Measurements from ENCODE around the gene STAMBP.

The STAMBP gene

DNA sequence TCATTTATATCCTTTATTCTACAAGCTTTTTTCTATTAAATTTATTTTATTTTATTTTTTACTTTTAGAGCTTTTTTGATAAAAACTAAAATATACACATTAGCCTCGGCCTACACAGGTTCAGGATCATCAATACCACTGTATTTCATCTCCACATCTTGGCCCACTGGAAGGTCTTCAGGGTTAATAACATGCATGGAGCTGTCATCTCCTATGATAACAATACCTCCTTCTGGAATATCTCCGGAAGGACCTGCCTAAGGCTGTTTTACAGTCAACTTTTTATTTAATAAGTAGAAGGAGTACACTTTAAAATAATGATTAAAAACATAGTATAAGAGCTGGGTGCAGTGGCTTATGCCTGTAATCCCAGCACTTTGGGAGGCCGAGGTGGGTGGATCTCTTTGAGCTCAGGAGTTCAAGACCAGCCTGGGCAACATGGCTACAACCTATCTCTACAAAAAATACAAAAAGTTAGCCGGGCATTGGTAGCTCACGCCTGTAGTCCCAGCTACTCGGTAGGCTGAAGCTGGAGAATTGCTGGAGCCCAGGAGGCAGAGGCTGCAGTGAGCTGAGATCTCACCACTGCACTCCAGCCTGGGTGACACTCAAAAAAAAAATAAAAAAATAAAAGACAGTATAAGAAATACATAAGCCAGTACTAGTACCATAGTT, 82.2 kb downstream of the STAMBP start:
- H3K36me3 ChIP-seq (ENCODE audit: insufficient read depth, low read length) = no peaks in the 10 kb centered on the region
- no peaks in the 10 kb centered on the region for H4K20me1 ChIP-seq (ENCODE audit: insufficient read depth, low read length, poor library complexity, severe bottlenecking)
- H3K9ac ChIP-seq (ENCODE audit: low read depth, low read length, poor library complexity, severe bottlenecking) = no peak overlapping the region
- no peak overlapping the region for H3K4me3 ChIP-seq (ENCODE audit: low read length, poor library complexity, severe bottlenecking)
- H3K27me3 ChIP-seq (ENCODE audit: insufficient read depth, low read length, poor library complexity, severe bottlenecking) = no peaks in the 10 kb centered on the region
- no peaks in the 10 kb centered on the region for H3K79me2 ChIP-seq (ENCODE audit: insufficient read depth, low read length)
- no peaks in the 10 kb centered on the region for H3F3A ChIP-seq (ENCODE audit: low read depth)
- no peak overlapping the region for H3K4me2 ChIP-seq (ENCODE audit: low read depth, low read length, poor library complexity, severe bottlenecking)
- no peak overlapping the region for H2AFZ ChIP-seq (ENCODE audit: low read length)
- peaks cover 3% of the 10 kb centered on the region for H3K4me1 ChIP-seq (ENCODE audit: insufficient read depth, low read length, poor library complexity, severe bottlenecking)
- TF ChIP-seq, protein P1, sequence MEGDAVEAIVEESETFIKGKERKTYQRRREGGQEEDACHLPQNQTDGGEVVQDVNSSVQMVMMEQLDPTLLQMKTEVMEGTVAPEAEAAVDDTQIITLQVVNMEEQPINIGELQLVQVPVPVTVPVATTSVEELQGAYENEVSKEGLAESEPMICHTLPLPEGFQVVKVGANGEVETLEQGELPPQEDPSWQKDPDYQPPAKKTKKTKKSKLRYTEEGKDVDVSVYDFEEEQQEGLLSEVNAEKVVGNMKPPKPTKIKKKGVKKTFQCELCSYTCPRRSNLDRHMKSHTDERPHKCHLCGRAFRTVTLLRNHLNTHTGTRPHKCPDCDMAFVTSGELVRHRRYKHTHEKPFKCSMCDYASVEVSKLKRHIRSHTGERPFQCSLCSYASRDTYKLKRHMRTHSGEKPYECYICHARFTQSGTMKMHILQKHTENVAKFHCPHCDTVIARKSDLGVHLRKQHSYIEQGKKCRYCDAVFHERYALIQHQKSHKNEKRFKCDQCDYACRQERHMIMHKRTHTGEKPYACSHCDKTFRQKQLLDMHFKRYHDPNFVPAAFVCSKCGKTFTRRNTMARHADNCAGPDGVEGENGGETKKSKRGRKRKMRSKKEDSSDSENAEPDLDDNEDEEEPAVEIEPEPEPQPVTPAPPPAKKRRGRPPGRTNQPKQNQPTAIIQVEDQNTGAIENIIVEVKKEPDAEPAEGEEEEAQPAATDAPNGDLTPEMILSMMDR (conservative IDR thresholded peaks at IDR 0.05; ENCODE audit: low read length) = no peak
- no peak for TF ChIP-seq EZH2phosphoT487 (IDR thresholded peaks at IDR 0.05; ENCODE audit: borderline replicate concordance)
- no peaks in the 10 kb centered on the region for H3K9me2 ChIP-seq (replicated peaks; ENCODE audit: low read depth, low read length)
- no peaks in the 10 kb centered on the region for H3K9me3 ChIP-seq (ENCODE audit: insufficient read depth, low read depth, low read length)

DNA sequence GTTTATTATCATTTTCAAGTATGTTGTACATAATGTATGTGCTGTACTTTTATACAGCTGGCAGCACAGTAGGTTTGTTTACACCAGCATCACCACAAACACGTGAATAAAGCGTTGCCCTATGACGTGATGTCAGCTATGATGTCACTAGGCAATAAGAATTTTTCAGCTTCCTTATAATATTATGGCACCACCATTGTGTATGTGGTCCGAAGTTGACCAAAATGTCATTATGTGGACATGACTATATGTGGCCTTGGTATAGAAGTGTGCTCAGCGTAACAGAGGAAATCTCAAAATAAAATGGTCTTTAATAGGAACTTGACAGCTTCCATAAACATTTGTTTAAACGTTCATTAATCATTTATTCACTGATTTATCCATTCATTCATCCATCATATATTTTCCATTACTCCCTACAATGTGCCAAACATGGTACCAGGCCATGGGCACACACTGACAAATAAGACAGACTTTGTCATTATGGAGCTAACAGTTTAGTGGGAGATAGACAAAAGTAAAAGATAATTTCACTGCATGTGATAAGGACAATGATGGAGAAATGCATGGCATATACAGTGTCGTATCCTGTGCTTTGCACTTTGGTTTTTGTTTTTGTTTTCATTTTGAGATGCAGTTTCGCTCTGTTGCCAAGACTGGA, 82.9 kb downstream of the STAMBP start:
- TF ChIP-seq EZH2phosphoT487 (IDR thresholded peaks at IDR 0.05; ENCODE audit: borderline replicate concordance) = no peak
- TF ChIP-seq, protein P1 (conservative IDR thresholded peaks at IDR 0.05; ENCODE audit: low read length) = no peak
- no peak overlapping the region for H3K4me3 ChIP-seq (ENCODE audit: low read length, poor library complexity, severe bottlenecking)
- no peak overlapping the region for H3K4me2 ChIP-seq (ENCODE audit: low read depth, low read length, poor library complexity, severe bottlenecking)
- no peaks in the 10 kb centered on the region for H3K36me3 ChIP-seq (ENCODE audit: insufficient read depth, low read length)
- H3K79me2 ChIP-seq (ENCODE audit: insufficient read depth, low read length) = no peaks in the 10 kb centered on the region
- no peaks in the 10 kb centered on the region for H3K9me2 ChIP-seq (replicated peaks; ENCODE audit: low read depth, low read length)
- no peaks in the 10 kb centered on the region for H4K20me1 ChIP-seq (ENCODE audit: insufficient read depth, low read length, poor library complexity, severe bottlenecking)
- no peak overlapping the region for H3K9ac ChIP-seq (ENCODE audit: low read depth, low read length, poor library complexity, severe bottlenecking)
- H3K27me3 ChIP-seq (ENCODE audit: insufficient read depth, low read length, poor library complexity, severe bottlenecking) = no peaks in the 10 kb centered on the region
- H3K9me3 ChIP-seq (ENCODE audit: insufficient read depth, low read depth, low read length) = no peaks in the 10 kb centered on the region
- H3F3A ChIP-seq (ENCODE audit: low read depth) = no peaks in the 10 kb centered on the region
- no peak overlapping the region for H2AFZ ChIP-seq (ENCODE audit: low read length)
- H3K4me1 ChIP-seq (ENCODE audit: insufficient read depth, low read length, poor library complexity, severe bottlenecking) = peaks cover 3% of the 10 kb centered on the region

DNA sequence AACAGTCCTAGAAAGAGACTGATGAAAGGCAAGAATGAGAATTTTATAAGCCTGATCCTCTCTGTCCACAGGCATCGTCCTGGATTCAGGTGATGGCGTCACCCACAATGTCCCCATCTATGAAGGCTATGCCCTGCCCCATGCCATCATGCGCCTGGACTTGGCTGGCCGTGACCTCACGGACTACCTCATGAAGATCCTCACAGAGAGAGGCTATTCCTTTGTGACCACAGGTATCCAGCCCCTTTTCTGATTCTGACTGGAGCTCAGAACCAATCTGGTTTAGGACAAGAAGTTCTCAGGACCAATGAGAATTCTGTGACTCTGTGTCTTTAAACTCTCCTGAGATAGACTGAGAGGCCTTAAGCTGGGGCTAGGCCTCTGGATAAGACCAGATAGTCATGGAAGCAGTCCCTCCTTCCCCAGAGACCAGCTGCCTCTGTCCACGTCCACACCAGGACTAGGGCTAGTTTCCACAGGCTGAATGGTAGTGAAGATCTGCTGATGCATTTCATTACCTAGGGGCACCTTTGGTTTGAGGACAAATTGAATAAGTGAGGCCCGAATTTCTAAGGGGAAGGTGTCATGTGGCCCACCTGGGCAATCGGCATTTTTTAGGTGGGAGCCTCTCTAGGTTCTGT, 84.8 kb downstream of the STAMBP start:
- Histone ChIP-seq H3K27me3 (ENCODE audit: insufficient read depth, low read length, poor library complexity, severe bottlenecking) (no peaks in the 10 kb centered on the region), H3K4me2 (ENCODE audit: low read depth, low read length, poor library complexity, severe bottlenecking) (no peak overlapping the region), H2AFZ (ENCODE audit: low read length) (no peak overlapping the region), H3K9ac (ENCODE audit: low read depth, low read length, poor library complexity, severe bottlenecking) (no peak overlapping the region), H3F3A (ENCODE audit: low read depth) (no peaks in the 10 kb centered on the region), H3K79me2 (ENCODE audit: insufficient read depth, low read length) (no peaks in the 10 kb centered on the region), H3K9me2 (replicated peaks; ENCODE audit: low read depth, low read length) (no peaks in the 10 kb centered on the region), H3K9me3 (ENCODE audit: insufficient read depth, low read depth, low read length) (no peaks in the 10 kb centered on the region), H4K20me1 (ENCODE audit: insufficient read depth, low read length, poor library complexity, severe bottlenecking) (no peaks in the 10 kb centered on the region), H3K4me1 (ENCODE audit: insufficient read depth, low read length, poor library complexity, severe bottlenecking) (no peaks in the 10 kb centered on the region), H3K4me3 (ENCODE audit: low read length, poor library complexity, severe bottlenecking) (no peak overlapping the region), H3K36me3 (ENCODE audit: insufficient read depth, low read length) (no peaks in the 10 kb centered on the region)
- TF ChIP-seq EZH2phosphoT487 (IDR thresholded peaks at IDR 0.05; ENCODE audit: borderline replicate concordance) = no peak
- TF ChIP-seq, protein P1 (conservative IDR thresholded peaks at IDR 0.05; ENCODE audit: low read length) = no peak

Data from Loucy (cell line).